ENCODE results near the gene EPS15.

- no peak for TF ChIP-seq EZH2 (IDR thresholded peaks at IDR 0.05; ENCODE audit: insufficient read depth, poor library complexity, severe bottlenecking)
- no peak for TF ChIP-seq EZH2phosphoT487 (IDR thresholded peaks at IDR 0.05; ENCODE audit: insufficient read depth, low read depth)
Observed at GRCh38 chr1:51463561-51463960, 55.5 kb downstream of the EPS15 start.

Measured in GM23248 (cell line).